ENCODE data around the gene PLA2G4B. TPM values are rescaled to one million over a fixed set of nuclear protein-coding genes. Genes with fewer than 3 reads are reported as not detected.

Gene PLA2G4B
- total and polyA plus RNA-seq, 9 of the 15 experiments (the other 6 are each of a cell fraction or from before 2014, with no cell fraction given), result 0.07 to 6.1 (median 2.8) TPM

- TF ChIP-seq ZBTB40 (IDR thresholded peaks at IDR 0.05) (no peak), ZBTB40 (CRISPR knock-in tag; IDR thresholded peaks at IDR 0.05) (no peak), NFYB (IDR thresholded peaks at IDR 0.05; ENCODE audit: extremely low read depth, insufficient read length) (no peak), THRB (CRISPR knock-in tag; conservative IDR thresholded peaks at IDR 0.05) (no peak), ASH1L (IDR thresholded peaks at IDR 0.05; ENCODE audit: borderline replicate concordance, low read depth, partially characterized antibody) (no peak), ZBTB5 (IDR thresholded peaks at IDR 0.05) (no peak), RFX1 (IDR thresholded peaks at IDR 0.05) (no peak)
Observed at GRCh38 chr15:41854443-41854842, 15.8 kb downstream of the PLA2G4B start (continued).

Data from K562 (cell line).